HepG2 (cell line): ENCODE data around the gene NPTXR. TPM values are rescaled to one million over a fixed set of nuclear protein-coding genes. Genes with fewer than 3 reads are reported as not detected.

Source experiments
- ATAC-seq: fragments of 200-7000 bp; cut with Tn5 transposase; 3 replicates; pipeline ENCODE4 v1.9.1; 2020; ENCODE audit warnings: mild to moderate bottlenecking, moderate library complexity
- BruUV-seq: library from RNA; stranded (reverse); fragments of 400-500 nt; replicated peaks from 2 replicates; lab custom pipeline; 2021; lab: Mats Ljungman, UMichigan
- CTCF ChIA-PET: fragments of 300-600 bp; formaldehyde crosslinking; extraction: SDS; loops from one replicate; lab custom pipeline; 2021; ENCODE audit warnings: low total read pairs, inconsistent platforms, low intra/inter-chr PET ratio; lab: Yijun Ruan, JAX
- POLR2A ChIA-PET: fragments of 350-600 bp; sonication (Branson Sonifier 250); formaldehyde crosslinking; loops from one replicate; lab custom pipeline; 2020; ENCODE audit warnings: antibody characterized with exemption, inconsistent platforms; lab: Yijun Ruan, JAX
- DNase-seq: peaks from one replicate; pipeline ENCODE4 v3.0.0-alpha.2; 2015; ENCODE audit warnings: low spot score
- FAIRE-seq: peaks from 3 replicates; lab custom pipeline; 2011; peaks lifted over from hg19 to GRCh38; lab: Jason Lieb, UNC
- H2AFZ ChIP-seq: one replicate; pipeline ENCODE4 v1.6.1; 2011; ENCODE audit warnings: low read length, inconsistent platforms
- H3K27ac ChIP-seq: fragments of 300-600 bp; 3 replicates; pipeline ENCODE4 v1.8.0; 2011; ENCODE audit warnings: mixed run types, mild to moderate bottlenecking, mixed read lengths, low read length, inconsistent platforms; ENCODE audit not compliant: insufficient read depth; ENCODE audit errors: extremely low read length
- H3K27me3 ChIP-seq, 2 experiments: fragments of 200-600 bp in 1 of 2; 2 replicates in 1 of 2; 3 replicates in 1 of 2; pipeline versions ENCODE4 v1.6.0 to v1.8.0; 2011; ENCODE audit warnings: low read length in 2 of 2, mild to moderate bottlenecking in 2 of 2, moderate library complexity in 2 of 2, inconsistent platforms in 1 of 2; ENCODE audit not compliant: insufficient read depth in 2 of 2, control insufficient read depth in 1 of 2
- H3K36me3 ChIP-seq, 2 experiments: fragments of 200-600 bp in 1 of 2; replicated peaks in 1 of 2; 2 replicates in 1 of 2; 3 replicates in 1 of 2; pipeline versions ENCODE4 v1.5.1 to v1.8.0; 2011; ENCODE audit warnings: low read length in 2 of 2, inconsistent platforms in 1 of 2; ENCODE audit not compliant: insufficient read depth in 2 of 2, control insufficient read depth in 1 of 2
- H3K4me1 ChIP-seq: 2 replicates; pipeline ENCODE4 v1.5.1; 2012; ENCODE audit warnings: low read length, inconsistent platforms; ENCODE audit not compliant: insufficient read depth
- H3K4me2 ChIP-seq: 2 replicates; pipeline ENCODE4 v1.6.0; 2011; ENCODE audit warnings: low read depth, low read length, inconsistent platforms
- H3K4me3 ChIP-seq, 3 experiments: fragments of 200-600 bp in 1 of 3; sonication (generic), shearing (Covaris generic) in 1 of 3; replicated peaks in 1 of 3; 2 replicates each; pipeline ENCODE4 v1.5.1; 2011 to 2016; ENCODE audit warnings: low read length in 3 of 3, inconsistent platforms in 2 of 3, low read depth in 2 of 3, mild to moderate bottlenecking in 2 of 3, control low read depth in 1 of 3, mixed read lengths in 1 of 3; ENCODE audit not compliant: insufficient read depth in 1 of 3
- H3K79me2 ChIP-seq: one replicate; pipeline ENCODE4 v1.6.1; 2011; ENCODE audit warnings: low read length, inconsistent platforms; ENCODE audit not compliant: insufficient read depth
- H3K9ac ChIP-seq: 2 replicates; pipeline ENCODE4 v1.6.0; 2011; ENCODE audit warnings: mild to moderate bottlenecking, low read depth, low read length, inconsistent platforms; ENCODE audit not compliant: insufficient read depth
- H3K9me3 ChIP-seq: 2 replicates; pipeline ENCODE4 v1.5.1; 2012; ENCODE audit warnings: mild to moderate bottlenecking, low read length
- H4K20me1 ChIP-seq: 2 replicates; pipeline ENCODE4 v1.6.0; 2011; ENCODE audit warnings: inconsistent platforms, mild to moderate bottlenecking, low read length, moderate library complexity; ENCODE audit not compliant: insufficient read depth
- CC2D1A ChIP-seq: sonication (generic); formaldehyde crosslinking; IDR thresholded peaks from 2 replicates; pipeline ENCODE4 v1.8.1; 2023; ENCODE audit warnings: mild to moderate bottlenecking, missing genetic modification reagents
- FOXM1 ChIP-seq: sonication (generic); formaldehyde crosslinking; IDR thresholded peaks from 2 replicates; pipeline ENCODE4 v1.5.0; 2020; ENCODE audit warnings: missing genetic modification reagents
- HES4 ChIP-seq: sonication (generic); formaldehyde crosslinking; IDR thresholded peaks from 2 replicates; pipeline ENCODE4 v1.9.0; 2021; ENCODE audit warnings: mild to moderate bottlenecking, missing genetic modification reagents, borderline replicate concordance
- IRX3 ChIP-seq: sonication (generic); formaldehyde crosslinking; IDR thresholded peaks from 2 replicates; pipeline ENCODE4 v1.8.1; 2023; ENCODE audit warnings: mild to moderate bottlenecking, low read depth, missing genetic modification reagents, borderline replicate concordance
- MAFF ChIP-seq: IDR thresholded peaks from 2 replicates; pipeline ENCODE4 v1.6.1; 2011; ENCODE audit warnings: low read depth, low read length, improper control_type of control experiment
- NCOA5 ChIP-seq: sonication (generic); formaldehyde crosslinking; IDR thresholded peaks from 2 replicates; pipeline ENCODE4 v1.4.0; 2020; ENCODE audit warnings: missing genetic modification reagents
- NFRKB ChIP-seq: fragments of 450-650 bp; IDR thresholded peaks from 2 replicates; pipeline ENCODE4 v1.6.1; 2017
- PBX3 ChIP-seq: sonication (generic); formaldehyde crosslinking; IDR thresholded peaks from 2 replicates; pipeline ENCODE4 v1.8.1; 2023; ENCODE audit warnings: missing genetic modification reagents, inconsistent platforms, borderline replicate concordance
- PCBP1 ChIP-seq: fragments of 200-400 bp; formaldehyde crosslinking; IDR thresholded peaks from 2 replicates; pipeline ENCODE4 v1.6.1; 2017; ENCODE audit warnings: mild to moderate bottlenecking, low read depth, low read length, borderline replicate concordance
- SPEN ChIP-seq: sonication (generic); formaldehyde crosslinking; IDR thresholded peaks from 2 replicates; pipeline ENCODE4 v1.5.1; 2020; ENCODE audit warnings: low read depth, mild to moderate bottlenecking, missing genetic modification reagents
- ZBTB42 ChIP-seq: sonication (generic); formaldehyde crosslinking; IDR thresholded peaks from 2 replicates; pipeline ENCODE4 v1.5.0; 2020; ENCODE audit warnings: mild to moderate bottlenecking, missing genetic modification reagents
- ZFP1 ChIP-seq: IDR thresholded peaks from 2 replicates; pipeline ENCODE4 v1.6.1; 2016
- ZNF10 ChIP-seq: sonication (generic); formaldehyde crosslinking; IDR thresholded peaks from 2 replicates; pipeline ENCODE4 v1.4.0; 2020; ENCODE audit warnings: mild to moderate bottlenecking, low read depth, missing genetic modification reagents, borderline replicate concordance
- ZNF253 ChIP-seq: sonication (generic); formaldehyde crosslinking; IDR thresholded peaks from 2 replicates; pipeline ENCODE4 v1.8.0; 2022; ENCODE audit warnings: mild to moderate bottlenecking, missing genetic modification reagents, borderline replicate concordance
- ZNF549 ChIP-seq: sonication (generic); formaldehyde crosslinking; IDR thresholded peaks from 2 replicates; pipeline ENCODE4 v1.5.0; 2020; ENCODE audit warnings: missing genetic modification reagents
- ZSCAN9 ChIP-seq: IDR thresholded peaks from 2 replicates; pipeline ENCODE4 v1.6.1; 2016; ENCODE audit warnings: borderline replicate concordance
- WGBS: methylation state at CpG from one replicate; pipeline ENCODE4 v1.1.6; 2017; ENCODE audit warnings: low lambda C conversion rate; 5-methylcytosine and 5-hydroxymethylcytosine counted together
- in situ Hi-C: cut with HindIII; loops from 2 replicates; pipeline ENCODE4 v1.10.0; 2017; ENCODE audit warnings: low pct_unique_long_range_greater_than_20kb; ENCODE audit not compliant: extremely low pct_ligation_motif_present
- intact Hi-C: fragments of 100-400 bp; cut with micrococcal nuclease; formaldehyde crosslinking; loops from one replicate; pipeline ENCODE4 v1.10.0; 2022; ENCODE audit not compliant: unreplicated experiment
- polyA plus RNA-seq, 8 experiments: library from polyadenylated mRNA; depleted of rRNA in 3 of 8; stranded (reverse) in 7 of 8; unstranded in 1 of 8; fragments of >200 nt; fragmentation: Illumina TruSeq in 4 of 8; extraction: Trizol in 4 of 8; gene quantifications; 2 replicates each; pipeline versions ENCODE4 v1.2.1 to v1.2.3, GENCODE V29; 2011 to 2016; ENCODE audit warnings: low read depth in 4 of 8, missing spikeins in 1 of 8, mixed read lengths in 1 of 8; ENCODE audit not compliant: insufficient read depth in 1 of 8
- total RNA-seq, 5 experiments: library from RNA; depleted of rRNA; stranded (reverse); fragments of >200 nt; fragmentation: Illumina TruSeq; extraction: Trizol; gene quantifications; 2 replicates each; pipeline ENCODE4 v1.2.3, GENCODE V29; 2016; ENCODE audit warnings: low read depth in 1 of 5
- TF ChIP-seq, protein P1 (sequence below): sonication (generic); formaldehyde crosslinking; IDR thresholded peaks from 2 replicates; pipeline ENCODE4 v1.5.1; 2020; ENCODE audit warnings: mild to moderate bottlenecking, missing genetic modification reagents, borderline replicate concordance

NPTXR gene
- total and polyA plus RNA-seq, 2 of the 13 experiments (the other 11 are each of a cell fraction or from before 2014, with no cell fraction given) = 2.6 to 4.8 TPM

DNA sequence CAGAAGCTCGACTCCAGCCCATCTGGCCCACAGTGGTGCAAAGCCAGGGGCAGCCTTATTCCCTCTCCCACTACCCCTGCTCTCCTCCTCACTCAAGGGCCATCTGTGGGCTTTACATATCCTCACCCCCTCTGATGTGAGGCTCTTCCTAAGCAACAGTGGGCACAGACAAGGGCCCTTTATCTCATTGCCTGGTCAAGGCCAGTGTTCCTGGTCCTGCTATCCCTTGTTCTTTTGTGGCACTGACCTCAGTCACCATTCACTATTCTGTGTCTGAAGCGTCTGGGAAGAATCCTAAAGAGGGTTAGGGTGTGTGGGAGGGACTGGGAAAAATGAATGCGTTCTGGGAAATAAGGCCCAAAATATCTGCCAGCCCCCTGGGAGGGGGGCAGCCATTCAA, 57.2 kb downstream of the NPTXR start:
- H4K20me1 ChIP-seq = no peaks in the 10 kb centered on the region
- intact Hi-C loops (no loop called here), in situ Hi-C loops (no loop called here)
- no peaks in the 10 kb centered on the region for H3K4me1 ChIP-seq
- ATAC-seq (no peak), DNase-seq (no peak), FAIRE-seq (no peak)
- ChIA-PET POLR2A (no interaction called here), CTCF (no interaction called here)
- no peak overlapping the region for H3K4me2 ChIP-seq
- no peaks in the 10 kb centered on the region for H3K36me3 ChIP-seq
- BruUV-seq = no TSS peak
- no peak overlapping the region for H3K4me3 ChIP-seq
- H3K9me3 ChIP-seq = no peaks in the 10 kb centered on the region
- H3K27ac ChIP-seq = no peak overlapping the region
- H2AFZ ChIP-seq = no peak overlapping the region
- 92% methylated on average over 3 of the region's 3 CpGs for WGBS
- H3K79me2 ChIP-seq = no peaks in the 10 kb centered on the region
- no peak overlapping the region for H3K9ac ChIP-seq
- H3K27me3 ChIP-seq = no peaks in the 10 kb centered on the region
- no peak for TF ChIP-seq IRX3 (CRISPR knock-in tag)
- no peak for TF ChIP-seq NCOA5 (CRISPR knock-in tag)
- no peak for TF ChIP-seq FOXM1
- TF ChIP-seq ZNF549 (CRISPR knock-in tag) = no peak
- no peak for TF ChIP-seq NFRKB
- TF ChIP-seq, protein P1, sequence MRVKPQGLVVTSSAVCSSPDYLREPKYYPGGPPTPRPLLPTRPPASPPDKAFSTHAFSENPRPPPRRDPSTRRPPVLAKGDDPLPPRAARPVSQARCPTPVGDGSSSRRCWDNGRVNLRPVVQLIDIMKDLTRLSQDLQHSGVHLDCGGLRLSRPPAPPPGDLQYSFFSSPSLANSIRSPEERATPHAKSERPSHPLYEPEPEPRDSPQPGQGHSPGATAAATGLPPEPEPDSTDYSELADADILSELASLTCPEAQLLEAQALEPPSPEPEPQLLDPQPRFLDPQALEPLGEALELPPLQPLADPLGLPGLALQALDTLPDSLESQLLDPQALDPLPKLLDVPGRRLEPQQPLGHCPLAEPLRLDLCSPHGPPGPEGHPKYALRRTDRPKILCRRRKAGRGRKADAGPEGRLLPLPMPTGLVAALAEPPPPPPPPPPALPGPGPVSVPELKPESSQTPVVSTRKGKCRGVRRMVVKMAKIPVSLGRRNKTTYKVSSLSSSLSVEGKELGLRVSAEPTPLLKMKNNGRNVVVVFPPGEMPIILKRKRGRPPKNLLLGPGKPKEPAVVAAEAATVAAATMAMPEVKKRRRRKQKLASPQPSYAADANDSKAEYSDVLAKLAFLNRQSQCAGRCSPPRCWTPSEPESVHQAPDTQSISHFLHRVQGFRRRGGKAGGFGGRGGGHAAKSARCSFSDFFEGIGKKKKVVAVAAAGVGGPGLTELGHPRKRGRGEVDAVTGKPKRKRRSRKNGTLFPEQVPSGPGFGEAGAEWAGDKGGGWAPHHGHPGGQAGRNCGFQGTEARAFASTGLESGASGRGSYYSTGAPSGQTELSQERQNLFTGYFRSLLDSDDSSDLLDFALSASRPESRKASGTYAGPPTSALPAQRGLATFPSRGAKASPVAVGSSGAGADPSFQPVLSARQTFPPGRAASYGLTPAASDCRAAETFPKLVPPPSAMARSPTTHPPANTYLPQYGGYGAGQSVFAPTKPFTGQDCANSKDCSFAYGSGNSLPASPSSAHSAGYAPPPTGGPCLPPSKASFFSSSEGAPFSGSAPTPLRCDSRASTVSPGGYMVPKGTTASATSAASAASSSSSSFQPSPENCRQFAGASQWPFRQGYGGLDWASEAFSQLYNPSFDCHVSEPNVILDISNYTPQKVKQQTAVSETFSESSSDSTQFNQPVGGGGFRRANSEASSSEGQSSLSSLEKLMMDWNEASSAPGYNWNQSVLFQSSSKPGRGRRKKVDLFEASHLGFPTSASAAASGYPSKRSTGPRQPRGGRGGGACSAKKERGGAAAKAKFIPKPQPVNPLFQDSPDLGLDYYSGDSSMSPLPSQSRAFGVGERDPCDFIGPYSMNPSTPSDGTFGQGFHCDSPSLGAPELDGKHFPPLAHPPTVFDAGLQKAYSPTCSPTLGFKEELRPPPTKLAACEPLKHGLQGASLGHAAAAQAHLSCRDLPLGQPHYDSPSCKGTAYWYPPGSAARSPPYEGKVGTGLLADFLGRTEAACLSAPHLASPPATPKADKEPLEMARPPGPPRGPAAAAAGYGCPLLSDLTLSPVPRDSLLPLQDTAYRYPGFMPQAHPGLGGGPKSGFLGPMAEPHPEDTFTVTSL (CRISPR knock-in tag) = no peak
- no peak for TF ChIP-seq ZNF253 (CRISPR knock-in tag)
- TF ChIP-seq MAFF = no peak
- TF ChIP-seq ZNF10 (CRISPR knock-in tag) = no peak
- no peak for TF ChIP-seq SPEN
- no peak for TF ChIP-seq ZSCAN9 (CRISPR knock-in tag)
- TF ChIP-seq PCBP1 = no peak
- TF ChIP-seq ZFP1 = no peak
- no peak for TF ChIP-seq PBX3
- TF ChIP-seq CC2D1A (CRISPR knock-in tag) = no peak
- no peak for TF ChIP-seq ZBTB42 (CRISPR knock-in tag)
- TF ChIP-seq HES4 (CRISPR knock-in tag) = no peak
